Loucy (cell line): Measurements from ENCODE around the gene CHMP1A.

ENCODE experiments used
- EZH2phosphoT487 ChIP-seq: fragments of 200-600 bp; IDR thresholded peaks from 2 replicates; pipeline ENCODE4 v1.6.1; 2018; ENCODE audit warnings: antibody characterized with exemption, mild to moderate bottlenecking, moderate library complexity, borderline replicate concordance
- TF ChIP-seq, protein P1 (sequence below): fragments of 200-600 bp; sonication (generic); conservative IDR thresholded peaks from 2 replicates; pipeline ENCODE4 v1.5.1; 2014; ENCODE audit warnings: mild to moderate bottlenecking, antibody characterized with exemption, low read length

DNA sequence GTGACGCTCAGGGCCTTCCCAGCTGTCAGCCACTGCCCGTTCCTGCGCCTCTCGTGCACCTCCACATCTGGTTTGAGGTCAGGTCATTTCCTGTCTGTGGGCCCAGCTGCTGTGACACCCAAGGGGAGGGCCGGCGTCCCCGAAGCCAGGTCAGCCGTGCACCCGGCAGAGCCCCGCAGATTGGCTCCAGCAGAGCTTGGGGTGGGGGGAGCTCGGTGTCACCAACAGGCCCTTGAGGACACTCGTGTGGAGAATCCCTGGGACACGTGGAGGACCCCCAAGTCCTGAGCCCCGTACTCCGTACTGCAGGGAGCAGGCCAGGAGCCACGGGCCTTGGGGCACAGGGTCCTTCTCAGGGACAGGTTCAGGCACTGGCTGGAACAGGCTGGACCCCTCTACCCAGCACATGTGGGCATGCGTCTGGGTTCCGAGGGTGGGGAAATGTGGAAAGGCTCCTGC lies 39.2 kb upstream of the CHMP1A start:
- TF ChIP-seq, protein P1, sequence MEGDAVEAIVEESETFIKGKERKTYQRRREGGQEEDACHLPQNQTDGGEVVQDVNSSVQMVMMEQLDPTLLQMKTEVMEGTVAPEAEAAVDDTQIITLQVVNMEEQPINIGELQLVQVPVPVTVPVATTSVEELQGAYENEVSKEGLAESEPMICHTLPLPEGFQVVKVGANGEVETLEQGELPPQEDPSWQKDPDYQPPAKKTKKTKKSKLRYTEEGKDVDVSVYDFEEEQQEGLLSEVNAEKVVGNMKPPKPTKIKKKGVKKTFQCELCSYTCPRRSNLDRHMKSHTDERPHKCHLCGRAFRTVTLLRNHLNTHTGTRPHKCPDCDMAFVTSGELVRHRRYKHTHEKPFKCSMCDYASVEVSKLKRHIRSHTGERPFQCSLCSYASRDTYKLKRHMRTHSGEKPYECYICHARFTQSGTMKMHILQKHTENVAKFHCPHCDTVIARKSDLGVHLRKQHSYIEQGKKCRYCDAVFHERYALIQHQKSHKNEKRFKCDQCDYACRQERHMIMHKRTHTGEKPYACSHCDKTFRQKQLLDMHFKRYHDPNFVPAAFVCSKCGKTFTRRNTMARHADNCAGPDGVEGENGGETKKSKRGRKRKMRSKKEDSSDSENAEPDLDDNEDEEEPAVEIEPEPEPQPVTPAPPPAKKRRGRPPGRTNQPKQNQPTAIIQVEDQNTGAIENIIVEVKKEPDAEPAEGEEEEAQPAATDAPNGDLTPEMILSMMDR = no peak
- TF ChIP-seq EZH2phosphoT487 = no peak
